Heart left ventricle (tissue), 16 donors: ENCODE data around the gene MIB2. TPM values are rescaled to one million over a fixed set of nuclear protein-coding genes. Genes with fewer than 3 reads are reported as not detected.

Source experiments
- ATAC-seq, 4 donors: fragments of 200-7000 bp; cut with Tn5 transposase; one replicate each; pipeline ENCODE4 v1.9.1; 2020 to 2022; ENCODE audit warnings: moderate library complexity in 4 of 4, mild to moderate bottlenecking in 3 of 4, moderate number of reproducible peaks in 1 of 4
- DNase-seq, 5 donors: peaks; one replicate each; pipeline ENCODE4 v3.0.0-alpha.2; 2020
- H3K27ac ChIP-seq, 12 donors: fragments of 200-600 bp; sonication (generic) in 4 of 12; one replicate each; pipeline versions ENCODE4 v1.5.0 to v1.8.0; 2016 to 2022; ENCODE audit warnings: mild to moderate bottlenecking in 2 of 12
- H3K27me3 ChIP-seq, 9 donors: fragments of 200-600 bp; sonication (generic) in 2 of 9; one replicate each; pipeline versions ENCODE4 v1.5.1 to v1.8.0; 2016 to 2022; ENCODE audit warnings: mild to moderate bottlenecking in 3 of 9
- H3K36me3 ChIP-seq, 9 donors: fragments of 200-600 bp; sonication (generic) in 2 of 9; one replicate each; pipeline versions ENCODE4 v1.5.0 to v1.8.0; 2018 to 2022; ENCODE audit warnings: mild to moderate bottlenecking in 2 of 9
- H3K4me1 ChIP-seq, 12 donors: fragments of 200-600 bp; sonication (generic) in 4 of 12; one replicate each; pipeline versions ENCODE4 v1.5.0 to v1.8.0; 2016 to 2022; ENCODE audit warnings: mild to moderate bottlenecking in 3 of 12
- H3K4me3 ChIP-seq, 12 donors: fragments of 200-600 bp; sonication (generic) in 4 of 12; one replicate each; pipeline versions ENCODE4 v1.5.0 to v1.8.0; 2017 to 2022; ENCODE audit warnings: mild to moderate bottlenecking in 9 of 12, moderate library complexity in 4 of 12
- H3K9me3 ChIP-seq, 12 donors: fragments of 200-600 bp; sonication (generic) in 4 of 12; one replicate each; pipeline versions ENCODE4 v1.5.0 to v1.8.0; 2016 to 2022; ENCODE audit warnings: mild to moderate bottlenecking in 1 of 12
- POLR2A ChIP-seq, 2 donors: fragments of 450-650 bp; IDR thresholded peaks; one replicate each; pipeline ENCODE4 v1.6.1; 2017; ENCODE audit warnings: antibody characterized with exemption in 2 of 2, mild to moderate bottlenecking in 2 of 2, moderate library complexity in 2 of 2
- WGBS, 4 donors: extraction: QIAGEN DNeasy Blood & Tissue Kit in 2 of 4; methylation state at CpG; one replicate each; pipeline versions ENCODE4 v1.1.5 to v1.1.7; 2013 to 2018; 5-methylcytosine and 5-hydroxymethylcytosine counted together
- intact Hi-C, 10 donors: fragments of 100-400 bp; cut with DNase I; formaldehyde crosslinking; loops; one replicate each; pipeline versions ENCODE4 v1.11.1 to v1.14.2; 2022
- polyA plus RNA-seq, 2 donors: library from polyadenylated mRNA; stranded (reverse); fragments of 200-250 nt; gene quantifications; one replicate each; pipeline ENCODE4 v1.2.3, GENCODE V29; 2013
- total RNA-seq, 9 donors: library from RNA; depleted of rRNA in 2 of 9; stranded (reverse); fragments of >200 nt in 2 of 9; fragmentation: NEBNext Ultra II Directional in 3 of 9; extraction: Animal tissue kit (Norgen Biotek cat#: 25700) in 3 of 9; gene quantifications; one replicate each; pipeline versions ENCODE4 v1.1.0 to v1.2.4, GENCODE V29; 2016 to 2023
- TF ChIP-seq, protein P1 (sequence below), 12 donors: fragments of 200-600 bp; sonication (generic) in 4 of 12; IDR thresholded peaks; one replicate each; pipeline versions ENCODE4 v1.5.0 to v1.8.0; 2018 to 2022; ENCODE audit warnings: antibody characterized with exemption in 12 of 12, mild to moderate bottlenecking in 5 of 12
- donor health status: ischemic (EF 13 %, LVEDD 7.1; RV severe dilation, severe dysfunction).
- donor health status: healthy with polysubstance abuse.
- donor health status: DM: no; HTN: yes; CAD: no.
- donor health status: DM: no; HTN: no; CAD: no.
- donor health status: ischemic (EF 25% LVEDD 6.9; RV normal size, moderate dysfunction).
- donor health status: ischemic (EF 25% LVEDD 5.7; RV mildly dilated, moderate dysfunction).
- donor health status: healthy.
- donor health status: DM: yes; HTN: yes; CAD: no.
- donor health status: ischemic (EF 35%, LVEDD 5.7; RV mildly dilated, moderate dysfunction).
- donor health status: nonischemic (EF 11% LVEDD 7.7; RV severe dilation, severe dysfunction).
- donor health status: DM: yes; HTN: yes; CAD: no.
- donor health status: PGD.
- donor health status: ischemic (EF 29% LVEDD 5.4; RV normal size, mild dysfunction).
- donor health status: nonischemic (EF 23%, LVEDD 6.1; RV moderate dilation, normal function).

Gene MIB2
- total and polyA plus RNA-seq, 11 donors, result 40.7 to 121 (median 76.3) TPM

- no peak overlapping the region for H3K27ac ChIP-seq
- no peaks in the 10 kb centered on the region for H3K9me3 ChIP-seq
- H3K27me3 ChIP-seq, result no peaks in the 10 kb centered on the region
- H3K4me1 ChIP-seq, result peaks cover 2 to 50% (median 21%) of the 10 kb centered on the region in 12 donors
- intact Hi-C loops, result no loop called here
- DNase-seq, result peak in 3 of 5 donors; percentile 24 to 51 (median 25)
- H3K36me3 ChIP-seq, result peaks cover 0 to 30% (median 13%) of the 10 kb centered on the region in 9 donors
- no peak overlapping the region for H3K4me3 ChIP-seq
- TF ChIP-seq, protein P1, sequence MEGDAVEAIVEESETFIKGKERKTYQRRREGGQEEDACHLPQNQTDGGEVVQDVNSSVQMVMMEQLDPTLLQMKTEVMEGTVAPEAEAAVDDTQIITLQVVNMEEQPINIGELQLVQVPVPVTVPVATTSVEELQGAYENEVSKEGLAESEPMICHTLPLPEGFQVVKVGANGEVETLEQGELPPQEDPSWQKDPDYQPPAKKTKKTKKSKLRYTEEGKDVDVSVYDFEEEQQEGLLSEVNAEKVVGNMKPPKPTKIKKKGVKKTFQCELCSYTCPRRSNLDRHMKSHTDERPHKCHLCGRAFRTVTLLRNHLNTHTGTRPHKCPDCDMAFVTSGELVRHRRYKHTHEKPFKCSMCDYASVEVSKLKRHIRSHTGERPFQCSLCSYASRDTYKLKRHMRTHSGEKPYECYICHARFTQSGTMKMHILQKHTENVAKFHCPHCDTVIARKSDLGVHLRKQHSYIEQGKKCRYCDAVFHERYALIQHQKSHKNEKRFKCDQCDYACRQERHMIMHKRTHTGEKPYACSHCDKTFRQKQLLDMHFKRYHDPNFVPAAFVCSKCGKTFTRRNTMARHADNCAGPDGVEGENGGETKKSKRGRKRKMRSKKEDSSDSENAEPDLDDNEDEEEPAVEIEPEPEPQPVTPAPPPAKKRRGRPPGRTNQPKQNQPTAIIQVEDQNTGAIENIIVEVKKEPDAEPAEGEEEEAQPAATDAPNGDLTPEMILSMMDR (IDR thresholded peaks at IDR 0.05), result no peak
- no peak for TF ChIP-seq POLR2A (IDR thresholded peaks at IDR 0.05)
- WGBS, 4 donors, result 91 to 94% (median 92%) methylated on average over 17 of the region's 17 CpGs
- ATAC-seq, result no peak
These were observed 7.4 kb downstream of the MIB2 start for GRCh38 chr1:1622788-1623094.

- H3K4me3 ChIP-seq, result no peak overlapping the region
- DNase-seq (peak in 3 of 5 donors; percentile 25 to 58 (median 31)), ATAC-seq (no peak)
- peaks cover 0 to 30% (median 12%) of the 10 kb centered on the region in 9 donors for H3K36me3 ChIP-seq
- peaks cover 0 to 49% (median 21%) of the 10 kb centered on the region in 12 donors for H3K4me1 ChIP-seq
- TF ChIP-seq, protein P1 (IDR thresholded peaks at IDR 0.05), result no peak
- no peak for TF ChIP-seq POLR2A (IDR thresholded peaks at IDR 0.05)
- no peaks in the 10 kb centered on the region for H3K9me3 ChIP-seq
- H3K27me3 ChIP-seq, result no peaks in the 10 kb centered on the region
- H3K27ac ChIP-seq, result no peak overlapping the region
- WGBS, 4 donors, result 96% methylated on average over 15 to 33 of the region's 33 CpGs
- intact Hi-C loops, result no loop called here
These were observed 7.9 kb downstream of the MIB2 start for GRCh38 chr1:1623181-1623630.

GRCh38 chr1:1623631-1624442, 8.5 kb downstream of the MIB2 start:
- TF ChIP-seq POLR2A (IDR thresholded peaks at IDR 0.05), result no peak
- TF ChIP-seq, protein P1 (IDR thresholded peaks at IDR 0.05), result no peak
- no peak overlapping the region for H3K4me3 ChIP-seq
- H3K4me1 ChIP-seq, result peaks cover 0 to 49% (median 21%) of the 10 kb centered on the region in 12 donors
- H3K27me3 ChIP-seq, result peaks cover 0 to 2% (median 0%) of the 10 kb centered on the region in 9 donors
- H3K27ac ChIP-seq, result peak overlapping the region in 1 of 12 donors; percentile 76
- ATAC-seq, result no peak
- DNase-seq, result peak in 2 of 5 donors; percentile 31 to 64
- 94 to 96% (median 95%) methylated on average over 39 to 51 of the region's 51 CpGs for WGBS, 4 donors
- no peaks in the 10 kb centered on the region for H3K9me3 ChIP-seq
- H3K36me3 ChIP-seq, result peaks cover 0 to 32% (median 12%) of the 10 kb centered on the region in 9 donors
- intact Hi-C loops, result no loop called here
